LNCaP clone FGC (cell line): Measurements from ENCODE around the gene HNRNPA0.
"Not testable (repeated sequence)": the region's sequence is repeated elsewhere in the genome, so short reads cannot be mapped to it uniquely, and the experiment has no call there.

ENCODE experiments used
- DNase-seq: peaks from one replicate; pipeline ENCODE4 v3.0.0-alpha.2; 2011; ENCODE audit warnings: low read depth
- H3K4me3 ChIP-seq: 2 replicates; pipeline ENCODE4 v1.5.1; 2011; ENCODE audit warnings: mild to moderate bottlenecking, low read depth, low read length, control low read depth
- TF ChIP-seq, protein P1 (sequence below): IDR thresholded peaks from 2 replicates; pipeline ENCODE4 v1.5.1; 2012; ENCODE audit warnings: mild to moderate bottlenecking; ENCODE audit not compliant: control insufficient read depth, insufficient read depth; ENCODE audit errors: extremely low read depth

HNRNPA0 gene

DNA sequence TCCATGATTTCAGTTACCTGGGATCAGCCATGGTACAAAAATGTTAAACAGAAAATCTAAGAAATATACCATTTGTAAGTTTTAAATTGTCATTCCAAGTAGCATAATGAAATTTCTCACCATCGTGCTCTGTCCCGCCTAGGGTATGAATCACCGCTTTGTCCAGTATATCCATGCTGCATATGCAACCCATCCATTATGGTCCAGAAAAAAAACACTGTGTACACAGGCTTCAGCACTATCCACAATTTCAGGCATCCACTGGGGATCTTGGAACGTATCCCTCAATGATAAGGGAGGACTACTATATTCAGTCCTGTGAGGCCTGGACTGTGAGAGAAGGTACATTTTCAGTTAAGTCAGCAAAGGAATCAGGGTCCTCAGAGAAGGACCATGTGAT lies 37.6 kb upstream of the HNRNPA0 start:
- TF ChIP-seq, protein P1, sequence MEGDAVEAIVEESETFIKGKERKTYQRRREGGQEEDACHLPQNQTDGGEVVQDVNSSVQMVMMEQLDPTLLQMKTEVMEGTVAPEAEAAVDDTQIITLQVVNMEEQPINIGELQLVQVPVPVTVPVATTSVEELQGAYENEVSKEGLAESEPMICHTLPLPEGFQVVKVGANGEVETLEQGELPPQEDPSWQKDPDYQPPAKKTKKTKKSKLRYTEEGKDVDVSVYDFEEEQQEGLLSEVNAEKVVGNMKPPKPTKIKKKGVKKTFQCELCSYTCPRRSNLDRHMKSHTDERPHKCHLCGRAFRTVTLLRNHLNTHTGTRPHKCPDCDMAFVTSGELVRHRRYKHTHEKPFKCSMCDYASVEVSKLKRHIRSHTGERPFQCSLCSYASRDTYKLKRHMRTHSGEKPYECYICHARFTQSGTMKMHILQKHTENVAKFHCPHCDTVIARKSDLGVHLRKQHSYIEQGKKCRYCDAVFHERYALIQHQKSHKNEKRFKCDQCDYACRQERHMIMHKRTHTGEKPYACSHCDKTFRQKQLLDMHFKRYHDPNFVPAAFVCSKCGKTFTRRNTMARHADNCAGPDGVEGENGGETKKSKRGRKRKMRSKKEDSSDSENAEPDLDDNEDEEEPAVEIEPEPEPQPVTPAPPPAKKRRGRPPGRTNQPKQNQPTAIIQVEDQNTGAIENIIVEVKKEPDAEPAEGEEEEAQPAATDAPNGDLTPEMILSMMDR, result no peak
- no peak for DNase-seq
- no peak overlapping the region for H3K4me3 ChIP-seq

DNA sequence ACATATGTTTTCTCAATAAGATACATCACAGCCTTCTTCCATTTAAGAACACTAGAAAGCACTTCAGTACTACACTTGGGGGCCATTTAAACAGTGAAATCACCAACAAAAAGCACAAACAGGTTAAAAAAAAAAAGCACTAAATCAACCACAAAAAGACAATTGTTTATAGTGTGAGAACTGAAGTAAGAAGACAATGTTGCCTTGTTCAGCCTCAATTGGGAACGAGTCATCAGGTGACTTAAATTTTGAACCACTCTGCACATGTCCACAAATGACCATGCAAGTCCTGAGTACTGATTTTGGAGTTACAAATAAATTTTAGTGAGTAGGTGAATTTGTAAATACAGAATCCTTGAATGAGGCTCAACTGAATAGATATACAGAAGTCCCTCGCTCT lies 37.2 kb upstream of the HNRNPA0 start:
- no peak overlapping the region for H3K4me3 ChIP-seq
- TF ChIP-seq, protein P1, result no peak
- no peak for DNase-seq

DNA sequence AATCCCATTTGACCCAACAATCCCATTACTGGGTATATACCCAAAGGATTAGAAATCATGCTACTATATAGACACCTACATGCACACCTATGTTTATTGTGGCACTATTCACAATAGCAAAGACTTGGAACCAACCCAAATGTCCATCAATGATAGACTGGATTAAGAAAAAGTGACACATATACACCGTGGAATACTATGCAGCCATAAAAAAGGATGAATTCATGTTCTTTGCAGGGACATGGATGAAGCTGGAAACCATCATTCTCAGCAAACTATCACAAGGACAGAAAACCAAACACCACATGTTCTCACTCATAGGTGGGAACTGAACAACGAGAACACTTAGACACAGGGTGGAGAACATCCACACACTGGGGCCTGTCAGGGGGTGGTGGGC lies 34.4 kb upstream of the HNRNPA0 start:
- not testable (repeated sequence) for DNase-seq, H3K4me3 ChIP-seq

DNA sequence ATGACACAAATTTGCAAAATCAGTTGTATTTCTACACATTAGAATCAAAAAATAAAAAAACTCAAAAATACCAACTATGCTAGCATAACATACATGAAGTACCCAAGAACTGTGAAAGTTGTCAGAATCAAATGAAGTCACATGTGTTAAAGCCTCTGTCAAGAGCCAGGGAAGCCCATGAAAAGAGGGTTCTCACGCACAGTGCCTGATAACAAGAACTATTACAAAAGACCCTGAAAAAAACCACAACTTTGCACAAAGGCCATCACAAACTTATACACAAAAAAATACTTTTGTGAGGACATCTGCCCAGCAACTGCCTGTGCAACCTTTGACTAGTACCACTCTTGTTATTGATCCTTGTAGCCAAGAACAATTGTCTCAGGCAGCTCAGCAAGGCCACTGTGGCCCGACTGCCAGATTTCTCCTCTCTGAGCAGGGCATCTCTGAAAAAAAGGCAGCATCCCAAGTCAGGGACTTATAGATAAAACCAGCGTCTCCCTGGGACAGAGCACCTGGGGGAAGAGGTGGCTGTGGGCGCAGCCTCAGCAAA lies 28.9 kb upstream of the HNRNPA0 start:
- H3K4me3 ChIP-seq, result no peak overlapping the region
- no peak for DNase-seq
- TF ChIP-seq, protein P1, result no peak

DNA sequence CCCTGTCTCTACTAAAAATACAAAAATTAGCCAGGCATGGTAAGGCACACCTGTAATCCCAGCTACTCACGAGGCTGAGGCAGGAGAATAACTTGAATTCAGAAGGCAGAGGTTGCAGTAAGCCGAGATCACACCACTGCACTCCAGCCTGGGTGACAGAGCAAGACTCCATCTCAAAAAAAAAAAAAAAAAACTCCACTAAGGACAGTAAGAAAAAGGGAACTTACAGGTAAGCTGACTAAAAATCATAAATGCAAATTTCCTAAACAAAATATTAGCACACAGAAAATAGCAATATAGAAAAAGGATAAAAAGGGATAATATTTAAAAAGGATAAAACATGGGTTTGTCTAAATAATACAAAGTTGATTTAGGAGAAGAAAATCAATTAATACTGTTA lies 27.9 kb upstream of the HNRNPA0 start:
- DNase-seq, result no peak
- TF ChIP-seq, protein P1, result no peak
- H3K4me3 ChIP-seq, result no peak overlapping the region

DNA sequence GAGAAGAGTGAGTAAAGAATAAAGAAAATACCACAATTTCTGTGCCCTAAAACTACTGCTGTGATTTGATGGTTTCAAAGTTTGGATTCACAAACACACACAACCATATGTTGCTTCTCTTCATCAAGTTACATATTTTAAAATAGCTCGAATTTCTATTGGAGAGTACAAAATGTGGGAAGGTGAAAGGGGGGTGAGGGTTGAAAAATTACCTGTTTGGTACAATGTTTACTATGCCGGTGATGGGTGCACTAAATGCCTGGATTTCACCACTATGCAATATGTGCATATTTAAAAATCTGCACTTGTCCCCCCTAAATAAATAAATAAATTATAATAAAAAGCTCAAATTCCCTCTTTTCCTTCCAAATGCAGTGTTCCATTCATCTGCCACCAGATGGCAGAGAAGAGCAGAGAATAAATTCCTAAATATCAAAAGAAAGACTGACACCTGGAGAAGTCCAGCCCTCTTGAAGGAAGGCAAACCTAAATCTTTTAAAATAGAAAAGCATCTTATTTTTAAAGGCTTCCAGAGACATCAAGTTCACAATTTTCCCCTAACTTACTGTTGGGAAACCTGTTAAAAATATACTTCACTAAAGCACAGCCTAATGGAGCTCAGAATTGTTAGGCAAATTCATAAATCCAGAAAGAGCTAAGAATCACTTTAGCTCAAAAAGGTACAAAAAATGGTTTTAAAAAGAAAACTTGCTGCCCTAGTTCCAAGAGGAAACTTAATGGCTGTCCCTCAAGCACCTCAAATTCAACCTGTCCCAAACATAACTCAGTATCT lies 24.8 kb upstream of the HNRNPA0 start:
- TF ChIP-seq, protein P1, result peak; percentile 68
- no peak overlapping the region for H3K4me3 ChIP-seq
- DNase-seq, result no peak

DNA sequence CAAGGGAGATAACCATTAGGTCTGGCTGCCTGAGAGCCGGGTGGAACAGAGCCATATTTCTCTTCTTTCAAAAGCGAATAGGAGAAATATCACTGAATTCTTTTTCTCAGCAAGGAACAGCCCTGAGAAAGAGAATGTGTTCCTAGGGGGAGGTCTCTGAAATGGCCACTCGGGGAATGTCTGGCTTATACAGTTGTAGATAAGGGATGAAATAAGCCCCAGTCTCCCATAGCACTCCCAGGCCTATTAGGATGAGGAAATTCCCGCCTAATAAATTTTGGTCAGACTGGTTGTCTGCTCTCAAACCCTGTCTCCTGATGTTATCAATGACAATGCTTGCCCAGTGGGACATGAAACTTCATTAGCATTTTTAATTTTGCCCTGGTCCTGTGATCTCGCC lies 13.8 kb upstream of the HNRNPA0 start:
- not testable (repeated sequence) for H3K4me3 ChIP-seq, DNase-seq

DNA sequence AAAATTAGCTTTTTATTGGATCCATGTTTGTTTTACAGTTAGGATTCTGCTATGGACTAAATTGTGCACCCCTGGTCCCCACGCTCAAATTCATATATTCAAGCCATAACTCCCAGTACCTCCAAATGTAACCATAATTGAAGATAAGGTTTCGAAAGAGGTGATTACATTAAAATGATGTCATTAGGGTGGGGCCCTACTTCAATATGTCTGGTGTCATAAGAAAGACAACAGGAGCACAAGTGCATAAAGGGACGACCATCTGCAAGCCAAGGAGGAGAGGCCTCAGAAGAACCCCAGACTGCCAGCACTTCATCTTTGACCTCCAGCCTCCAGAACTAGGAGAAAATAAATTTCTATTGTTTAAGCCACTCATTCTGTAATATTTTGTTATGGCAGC lies 7.4 kb upstream of the HNRNPA0 start:
- TF ChIP-seq, protein P1, result no peak
- DNase-seq, result no peak
- no peak overlapping the region for H3K4me3 ChIP-seq
